Testis (tissue), 2 donors: Measurements from ENCODE around the gene CADPS2.

Source experiments
- CTCF ChIP-seq, 3 experiments: fragments of 450-650 bp in 2 of 3; fragments of 200-600 bp in 1 of 3; sonication (generic) in 1 of 3; IDR thresholded peaks; one replicate each; pipeline ENCODE4 v1.5.1; 2016 to 2019; ENCODE audit warnings: antibody characterized with exemption in 3 of 3, mild to moderate bottlenecking in 2 of 3, moderate library complexity in 1 of 3
- POLR2A ChIP-seq: fragments of 450-650 bp; IDR thresholded peaks from one replicate; pipeline ENCODE4 v1.6.1; 2017; ENCODE audit warnings: antibody characterized with exemption, mild to moderate bottlenecking, moderate library complexity

GRCh38 chr7:122299624-122300210 lies 586.5 kb downstream of the CADPS2 start:
- TF ChIP-seq CTCF (IDR thresholded peaks at IDR 0.05) (no peak), POLR2A (no peak)
